Stimulated activated CD8-positive, alpha-beta memory T cell treated with anti-CD3 and anti-CD28 coated beads, Interleukin-2, amount 100 ng/mL, for 48 hours (primary cell): ENCODE results near the gene CFAP97D2.
A peak's percentile ranks its signal among the peaks of the same experiment; 100 is the strongest.

Source experiments
- DNase-seq, 2 donors: peaks; one replicate each; pipeline ENCODE4 v3.0.0-alpha.2; 2020; ENCODE audit warnings: low read depth in 2 of 2

CFAP97D2 gene

GRCh38 chr13:114199954-114200353, 20.9 kb downstream of the CFAP97D2 start:
- no peak for DNase-seq

GRCh38 chr13:114200399-114200911, 21.4 kb downstream of the CFAP97D2 start:
- DNase-seq, result no peak

- no peak for DNase-seq
Observed at GRCh38 chr13:114202581-114202980, 23.5 kb downstream of the CFAP97D2 start.

GRCh38 chr13:114203536-114203935, 24.5 kb downstream of the CFAP97D2 start:
- no peak for DNase-seq

GRCh38 chr13:114204894-114205293, 25.8 kb downstream of the CFAP97D2 start:
- DNase-seq, result no peak

- DNase-seq, result no peak
Observed at GRCh38 chr13:114208134-114208533, 29.1 kb downstream of the CFAP97D2 start.

GRCh38 chr13:114211446-114212157, 32.5 kb downstream of the CFAP97D2 start:
- no peak for DNase-seq

- DNase-seq, result no peak
Observed at GRCh38 chr13:114212158-114212495, 33.1 kb downstream of the CFAP97D2 start.

- no peak for DNase-seq
Observed at GRCh38 chr13:114213980-114214379, 34.9 kb downstream of the CFAP97D2 start.

GRCh38 chr13:114219392-114219791, 40.3 kb downstream of the CFAP97D2 start:
- no peak for DNase-seq

GRCh38 chr13:114222461-114222968, 43.5 kb downstream of the CFAP97D2 start:
- no peak for DNase-seq

GRCh38 chr13:114224201-114224600, 45.1 kb downstream of the CFAP97D2 start:
- no peak for DNase-seq

- no peak for DNase-seq
Observed at GRCh38 chr13:114225610-114226009, 46.6 kb downstream of the CFAP97D2 start.

- DNase-seq, result no peak
Observed at GRCh38 chr13:114226088-114226487, 47.0 kb downstream of the CFAP97D2 start.

- peak; percentile 61 to 86 for DNase-seq
Observed at GRCh38 chr13:114226699-114227323, 47.8 kb downstream of the CFAP97D2 start.

- DNase-seq, result no peak
Observed at GRCh38 chr13:114227528-114227927, 48.5 kb downstream of the CFAP97D2 start.

- no peak for DNase-seq
Observed at GRCh38 chr13:114228176-114228575, 49.1 kb downstream of the CFAP97D2 start.

- DNase-seq, result no peak
Observed at GRCh38 chr13:114229506-114229905, 50.4 kb downstream of the CFAP97D2 start.

GRCh38 chr13:114230117-114230516, 51.1 kb downstream of the CFAP97D2 start:
- no peak for DNase-seq

- no peak for DNase-seq
Observed at GRCh38 chr13:114230575-114230974, 51.5 kb downstream of the CFAP97D2 start.

GRCh38 chr13:114231886-114232285, 52.8 kb downstream of the CFAP97D2 start:
- no peak for DNase-seq

- no peak for DNase-seq
Observed at GRCh38 chr13:114234266-114234644, 55.2 kb downstream of the CFAP97D2 start.
